GM18517 (cell line): ENCODE data around the gene RNU4-1.
A peak's percentile ranks its signal among the peaks of the same experiment; 100 is the strongest.
"Not testable (repeated sequence)": the region's sequence is repeated elsewhere in the genome, so short reads cannot be mapped to it uniquely, and the experiment has no call there.

Experiments used
- ATAC-seq: cut with Tn5 transposase; IDR thresholded peaks from one replicate; pipeline ENCODE4 v1.9.1; 2021; ENCODE audit warnings: mild to moderate bottlenecking, moderate library complexity; ENCODE audit not compliant: unreplicated experiment

The RNU4-1 gene

DNA sequence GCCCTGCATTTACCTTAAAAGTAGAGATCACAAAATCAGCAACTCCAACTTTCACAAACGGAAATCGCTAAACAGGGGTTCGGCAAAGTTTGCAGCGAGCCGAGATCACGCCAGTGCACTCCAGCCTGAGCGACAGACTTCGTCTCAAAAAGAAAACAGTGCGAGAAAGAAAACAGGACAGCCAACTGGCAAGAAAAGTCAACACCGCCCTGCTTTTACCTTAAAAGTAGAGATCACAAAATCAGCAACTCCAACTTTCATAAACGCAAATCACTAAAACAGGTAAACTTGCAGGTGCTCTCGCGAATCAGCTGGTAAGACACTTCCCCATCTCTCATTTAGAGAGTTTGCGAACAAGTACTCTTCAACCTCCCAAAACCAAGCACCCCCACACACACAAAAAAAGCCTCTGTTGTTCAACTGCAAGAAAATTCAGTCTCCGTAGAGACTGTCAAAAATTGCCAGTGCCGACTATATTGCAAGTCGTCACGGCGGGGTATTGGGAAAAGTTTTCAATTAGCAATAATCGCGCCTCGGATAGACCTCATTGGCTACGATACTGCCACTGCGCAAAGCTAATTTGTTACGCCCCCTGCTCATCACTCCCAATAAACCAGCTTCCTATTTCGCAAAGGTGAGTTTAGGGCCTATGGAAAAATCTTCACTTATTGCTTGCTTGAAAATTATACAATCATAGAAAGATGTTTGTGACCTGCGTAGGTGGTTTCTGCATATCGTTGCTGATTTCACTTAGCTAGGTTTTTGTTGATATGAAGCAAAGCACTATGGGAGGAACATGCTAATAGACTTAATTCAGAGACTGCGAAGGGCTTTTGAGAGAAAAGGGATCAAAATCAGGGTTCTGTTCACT is at the start of gene RNU4-1:
TSS of gene RNU4-1 (minus strand) at position 577 of the 871 bp plus-strand sequence.
- peak; percentile 51 for ATAC-seq

DNA sequence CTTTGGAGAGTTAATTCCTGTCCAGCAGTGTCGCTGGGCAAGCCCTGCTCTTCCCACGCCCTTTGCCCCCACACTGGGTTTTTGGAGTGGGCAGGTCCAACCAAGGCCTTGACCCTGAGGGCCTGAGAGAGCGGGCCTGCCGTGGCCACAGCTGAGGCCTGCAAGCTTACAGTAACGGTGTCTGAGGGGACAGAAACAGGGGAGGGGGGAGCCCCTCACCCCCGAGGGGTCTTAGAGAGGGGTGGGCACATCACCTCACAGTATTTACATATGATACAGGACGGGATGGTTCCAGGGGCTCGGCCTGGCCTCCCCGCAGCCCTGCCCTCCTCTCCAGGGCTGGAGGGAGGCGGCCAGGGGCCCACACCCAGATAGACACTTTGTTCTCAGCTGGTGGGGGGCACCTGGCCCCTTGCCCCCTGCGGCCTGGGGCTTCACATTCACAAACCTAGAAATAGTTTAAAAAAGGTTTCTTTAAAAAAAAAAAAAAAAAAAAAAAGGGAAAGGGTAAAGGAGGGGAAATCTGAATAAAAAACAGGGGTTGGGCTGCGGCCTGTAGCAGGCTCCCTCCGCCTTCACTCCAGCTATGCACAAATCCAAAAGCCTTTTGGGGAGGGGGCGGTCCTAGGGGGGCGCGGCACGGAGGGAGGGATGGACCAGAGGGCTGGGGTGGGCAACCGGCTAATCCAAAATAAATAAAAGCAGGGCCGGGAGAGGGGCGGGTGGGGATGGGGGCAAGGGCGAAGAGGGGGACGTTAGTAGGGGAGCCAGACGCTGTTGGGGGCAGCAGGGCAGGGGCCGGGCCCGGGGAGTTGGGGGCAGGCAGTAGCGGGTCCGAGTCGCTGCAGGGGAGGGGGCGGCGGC is 49.4 kb upstream of the RNU4-1 start:
- no peak for ATAC-seq

DNA sequence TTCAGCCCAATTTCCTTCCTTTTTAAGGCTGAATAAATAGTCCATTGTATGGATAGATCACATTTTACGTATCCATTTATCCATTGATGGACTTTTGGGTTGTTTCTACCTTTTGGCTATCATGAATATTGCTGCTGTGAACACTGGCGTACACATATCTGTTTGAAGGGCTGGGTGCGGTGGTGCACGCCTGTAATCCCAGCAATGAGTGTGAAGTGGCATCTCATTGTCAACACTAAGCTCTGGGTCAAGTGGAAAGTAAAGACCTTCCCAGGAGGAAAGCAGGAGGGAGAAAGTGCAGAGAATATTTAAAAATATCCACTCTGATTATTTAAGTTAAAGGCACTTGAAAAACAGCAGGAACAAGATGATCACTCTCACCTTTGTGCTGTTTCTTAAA is 46.2 kb upstream of the RNU4-1 start:
- no peak for ATAC-seq

DNA sequence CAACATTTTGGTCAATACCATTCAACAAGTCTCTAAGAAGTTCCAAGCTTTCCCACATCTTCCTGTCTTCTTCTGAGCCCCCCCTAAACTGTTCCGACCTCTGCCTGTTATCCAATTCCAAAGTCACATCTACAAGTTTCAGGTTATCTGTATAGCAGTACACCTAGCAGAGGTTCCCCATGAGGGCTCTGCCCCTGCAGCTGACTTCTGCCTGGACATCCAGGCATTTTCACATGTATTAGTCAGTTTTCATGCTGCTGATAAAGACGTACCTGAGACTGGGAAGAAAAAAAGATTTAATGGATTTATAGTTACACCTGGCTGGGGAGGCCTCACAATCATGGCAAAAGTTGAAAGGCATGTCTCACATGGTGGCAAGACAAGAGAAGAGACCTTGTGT is 44.7 kb upstream of the RNU4-1 start:
- no peak for ATAC-seq

DNA sequence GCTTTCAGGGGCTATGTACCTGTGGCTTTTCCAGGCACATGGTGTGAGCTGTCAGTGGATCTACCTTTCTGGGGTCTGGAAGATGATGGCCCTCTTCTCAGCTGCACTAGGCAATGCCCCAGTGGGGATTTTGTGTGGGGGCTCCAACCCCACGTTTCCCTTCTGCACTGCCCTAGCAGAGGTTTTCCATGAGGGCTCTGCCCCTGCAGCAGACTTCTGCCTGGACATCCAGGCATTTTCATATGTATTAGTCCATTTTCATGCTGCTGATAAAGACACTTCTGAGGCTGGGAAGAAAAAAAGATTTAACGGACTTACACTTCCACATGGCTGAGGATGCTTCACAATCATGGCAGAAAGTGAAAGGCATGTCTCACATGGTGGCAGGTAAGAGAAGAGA is 43.4 kb upstream of the RNU4-1 start:
- ATAC-seq, result not testable (repeated sequence)

DNA sequence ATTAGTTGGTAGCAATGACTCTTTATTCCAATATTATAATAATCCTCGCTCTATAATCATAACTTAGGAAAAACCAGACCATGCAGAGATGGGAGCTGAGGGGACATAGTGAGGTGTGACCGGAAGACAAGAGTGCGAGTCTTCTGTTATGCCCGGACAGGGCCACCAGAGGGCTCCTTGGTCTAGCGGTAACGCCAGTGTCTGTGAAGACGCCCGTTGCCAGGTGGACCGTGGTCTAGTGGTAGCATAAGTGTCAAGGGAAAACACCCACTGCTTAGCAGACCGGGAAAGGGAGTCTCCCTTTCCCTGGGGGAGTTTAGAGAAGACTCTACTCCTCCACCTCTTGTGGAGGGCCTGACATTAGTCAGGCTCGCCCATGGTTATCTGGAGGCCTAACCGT is 42.4 kb upstream of the RNU4-1 start:
- ATAC-seq, result not testable (repeated sequence)

DNA sequence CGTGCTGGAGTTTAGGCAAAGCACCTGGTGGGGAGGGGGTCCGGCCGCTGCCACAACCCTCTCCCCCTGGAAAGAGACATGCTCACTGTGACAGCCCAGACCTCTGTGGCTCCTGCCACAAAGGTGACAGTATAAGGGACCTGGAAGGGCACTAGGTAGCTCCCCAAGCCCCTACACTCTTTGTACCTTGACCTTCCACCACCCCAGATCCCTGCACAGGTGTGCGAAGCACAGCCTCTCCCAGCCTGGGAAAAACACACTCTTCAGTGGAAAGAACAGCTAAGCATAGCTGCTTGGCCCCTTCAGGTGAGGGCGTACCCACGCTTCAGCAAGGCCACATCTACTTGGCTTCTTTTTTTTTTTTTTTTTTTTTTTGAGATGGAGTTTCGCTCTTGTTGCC is 39.5 kb upstream of the RNU4-1 start:
- ATAC-seq, result no peak

DNA sequence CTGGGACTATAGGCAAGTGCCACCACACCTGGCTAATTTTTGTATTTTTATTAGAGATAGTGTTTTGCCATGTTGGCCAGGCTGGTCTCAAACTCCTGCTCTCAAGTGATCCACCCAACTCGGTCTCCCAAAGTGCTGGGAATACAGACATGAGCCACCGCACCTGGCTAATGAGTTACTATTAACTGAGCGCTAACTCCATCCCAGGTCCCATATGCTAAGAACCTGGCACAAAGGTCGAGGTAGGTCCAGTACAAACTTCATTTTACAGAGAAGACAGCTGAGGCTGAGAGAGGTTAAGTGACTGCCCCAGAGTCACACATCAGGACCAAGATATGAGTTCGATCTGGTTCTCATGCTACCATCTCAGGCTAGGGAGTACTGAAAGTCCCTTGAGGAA is 39.0 kb upstream of the RNU4-1 start:
- ATAC-seq, result no peak

DNA sequence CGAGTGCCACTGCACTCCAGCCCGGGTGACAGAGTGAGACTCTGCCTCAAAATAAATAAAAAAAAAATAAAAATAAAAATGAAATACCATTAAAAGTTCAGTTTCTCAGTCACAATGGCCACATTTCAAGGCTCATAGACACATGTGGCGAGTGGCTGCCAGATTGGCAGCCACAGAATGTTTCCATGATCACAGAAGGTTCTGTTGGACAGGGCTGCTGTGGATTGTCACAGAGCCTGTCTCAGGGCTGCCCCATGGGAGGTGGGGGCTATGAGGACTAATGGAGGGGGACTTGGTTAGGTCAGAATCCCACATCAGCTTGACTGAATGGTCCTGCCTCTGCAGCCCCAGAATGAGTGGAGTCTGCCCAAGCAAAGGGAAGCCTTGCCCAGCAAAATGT is 38.4 kb upstream of the RNU4-1 start:
- ATAC-seq, result no peak

DNA sequence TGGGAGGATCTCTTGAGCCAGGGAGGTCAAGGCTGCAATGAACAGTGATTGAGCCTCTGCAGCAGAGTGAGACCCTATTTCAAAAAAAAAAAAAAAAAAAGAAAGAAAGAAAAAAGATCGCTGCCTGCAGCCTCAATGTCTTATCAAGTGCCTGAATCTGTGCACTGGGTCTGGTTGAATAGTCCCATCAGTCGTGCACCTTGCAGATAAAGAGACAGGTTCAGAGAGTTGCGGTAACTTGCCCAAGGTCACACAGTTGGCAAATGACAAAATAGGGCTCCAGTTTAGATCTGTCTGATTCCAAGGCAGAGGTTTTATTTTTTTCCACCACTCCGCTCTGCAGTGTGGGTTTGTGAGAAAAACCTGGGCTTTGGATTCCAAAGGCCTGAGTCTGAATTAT is 35.2 kb upstream of the RNU4-1 start:
- no peak for ATAC-seq

DNA sequence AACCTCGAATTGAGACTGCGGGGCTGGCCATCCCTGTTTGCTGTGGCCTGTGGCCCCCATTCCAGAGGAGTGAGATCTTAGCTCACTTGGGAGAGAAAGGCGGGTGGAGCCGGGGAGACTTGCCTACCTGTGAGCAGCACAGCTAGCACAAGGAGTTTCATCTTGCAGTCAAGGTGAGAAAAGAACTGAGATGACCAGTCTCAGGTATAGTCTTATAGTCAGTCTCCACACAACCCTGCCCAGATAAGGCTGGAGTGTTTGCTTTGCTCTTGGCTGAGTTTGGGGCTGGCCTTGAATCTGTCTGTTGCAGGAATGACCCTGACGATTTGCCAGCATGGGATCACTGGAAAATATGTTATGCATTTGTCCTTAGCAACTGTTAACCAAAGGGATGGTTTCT is 34.6 kb upstream of the RNU4-1 start, which contains the start of gene PLA2G1B:
TSS of gene PLA2G1B (minus strand) at position 187 of the 400 bp plus-strand sequence. CDS start at position 161, 26 bp downstream.
- ATAC-seq, result no peak

DNA sequence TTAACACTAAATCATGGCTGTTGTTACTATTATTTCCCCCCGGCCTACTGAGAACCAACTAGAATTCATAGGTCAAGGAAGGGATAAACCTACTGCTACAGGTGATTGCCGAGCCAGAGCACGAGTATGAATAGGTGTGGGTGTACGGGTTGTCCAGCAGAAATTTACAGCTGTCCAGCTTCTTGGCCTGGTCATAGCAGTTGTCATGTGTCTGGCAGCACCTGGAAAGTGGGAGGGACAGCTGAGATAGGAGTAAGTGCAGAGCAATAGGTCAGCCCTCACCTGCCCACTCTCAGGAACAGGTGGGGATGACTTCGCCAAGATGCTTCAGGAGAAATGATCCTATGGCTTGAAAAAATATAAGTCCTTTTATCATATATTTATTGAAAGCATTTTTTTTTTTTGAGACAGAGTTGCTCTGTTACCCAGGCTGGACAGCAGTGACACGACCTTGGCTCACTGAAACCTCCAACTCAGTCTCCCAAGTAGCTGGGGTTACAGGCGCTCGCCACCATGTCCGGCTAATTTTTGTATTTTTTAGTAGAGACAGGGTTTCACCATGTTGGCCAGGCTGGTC is 31.9 kb upstream of the RNU4-1 start:
- ATAC-seq, result no peak

DNA sequence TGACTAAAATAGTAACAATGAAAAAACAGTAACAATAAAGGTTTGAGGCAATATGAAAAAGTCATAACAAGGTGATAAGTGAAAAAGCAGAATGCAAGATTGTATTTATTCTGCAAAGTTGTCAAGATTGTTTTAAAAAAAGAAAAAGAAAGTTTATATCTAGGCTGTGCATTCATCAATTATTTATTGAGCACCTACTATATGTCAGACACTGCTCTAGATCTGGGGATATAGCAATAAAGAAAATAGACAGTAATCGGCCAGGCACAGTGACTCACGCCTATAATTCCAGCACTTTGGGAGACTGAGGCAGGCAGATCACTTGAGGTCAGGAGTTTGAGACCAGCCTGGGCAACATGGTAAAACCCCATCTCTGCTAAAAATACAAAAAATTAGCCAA is 30.7 kb upstream of the RNU4-1 start:
- no peak for ATAC-seq

DNA sequence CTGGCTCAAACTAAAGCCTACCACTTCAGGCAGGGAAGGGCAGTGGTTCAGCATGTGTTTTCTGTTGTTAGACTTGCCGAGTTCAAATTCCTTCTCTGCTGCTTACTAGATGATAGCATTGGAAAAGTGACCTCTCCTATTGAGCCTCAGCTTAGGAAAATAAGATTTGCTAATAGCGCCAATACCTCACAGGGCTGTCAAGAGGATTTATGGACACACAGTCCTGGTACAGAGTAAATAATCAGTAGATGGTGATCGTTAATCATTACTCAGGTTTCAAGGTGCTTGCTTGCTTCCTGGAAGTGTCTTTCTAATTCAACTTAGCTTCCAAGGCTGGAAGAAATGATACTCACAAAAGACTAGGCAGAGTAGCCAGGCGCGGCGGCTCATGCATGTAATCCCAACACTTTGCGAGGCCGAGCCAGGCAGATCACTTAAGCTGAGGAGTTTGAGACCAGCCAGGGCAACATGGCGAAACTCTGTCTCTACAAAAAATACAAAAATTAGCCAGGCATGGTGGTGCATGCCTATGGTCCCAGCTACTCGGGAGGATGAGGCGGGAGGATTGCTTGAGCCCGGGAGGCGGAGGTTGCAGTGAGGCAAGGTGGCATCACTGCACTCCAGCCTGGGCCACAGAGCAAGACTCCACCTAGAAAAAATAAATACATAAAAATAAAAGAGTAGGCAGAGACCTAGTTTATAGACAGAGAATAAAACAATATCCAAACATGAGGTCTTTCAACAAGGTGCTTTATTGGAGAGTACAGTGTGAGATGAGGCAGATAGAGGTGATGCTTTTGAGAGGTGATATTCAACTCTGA is 28.6 kb upstream of the RNU4-1 start:
- no peak for ATAC-seq

DNA sequence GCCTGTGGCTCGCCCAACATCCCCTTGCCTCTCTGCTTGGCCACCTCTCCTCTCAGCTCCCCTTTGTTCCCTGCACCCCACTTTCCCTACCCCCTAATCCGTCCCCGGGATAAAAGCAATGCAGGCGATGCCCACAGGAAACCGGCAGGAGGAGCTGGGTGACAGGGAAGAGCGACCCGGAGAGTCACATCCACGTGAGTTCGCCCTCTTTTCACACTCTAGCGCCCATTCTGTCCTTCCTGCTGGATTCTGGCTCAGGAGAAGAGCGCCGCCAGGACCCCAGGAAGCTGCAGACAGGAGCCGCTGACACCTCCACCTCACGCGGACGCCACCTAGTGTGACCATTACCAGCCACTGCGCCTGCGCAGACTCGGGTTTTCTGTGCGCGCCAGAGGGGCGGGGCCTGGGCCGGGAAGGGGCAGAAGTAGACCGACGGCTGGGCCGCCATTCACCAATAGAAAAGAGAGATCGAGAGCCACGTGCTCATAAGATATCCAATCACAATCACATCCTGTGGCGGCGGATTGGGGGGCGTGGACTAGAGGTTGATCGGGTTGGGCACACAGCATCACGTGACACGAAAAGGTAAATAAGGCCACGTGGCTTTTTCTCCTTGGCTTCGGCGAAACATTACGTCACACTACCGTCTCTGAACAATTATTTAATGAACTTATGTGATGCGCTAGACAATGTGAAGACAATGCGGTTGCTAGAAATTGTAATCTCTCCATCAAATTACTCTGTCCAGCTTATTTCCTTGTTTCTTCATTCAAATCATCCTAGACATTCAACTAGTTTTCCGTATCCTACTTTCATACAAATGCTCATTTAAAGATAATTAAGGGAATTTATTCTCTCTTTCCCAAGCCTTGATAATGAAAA is 24.4 kb upstream of the RNU4-1 start:
- peak; percentile 98 for ATAC-seq

DNA sequence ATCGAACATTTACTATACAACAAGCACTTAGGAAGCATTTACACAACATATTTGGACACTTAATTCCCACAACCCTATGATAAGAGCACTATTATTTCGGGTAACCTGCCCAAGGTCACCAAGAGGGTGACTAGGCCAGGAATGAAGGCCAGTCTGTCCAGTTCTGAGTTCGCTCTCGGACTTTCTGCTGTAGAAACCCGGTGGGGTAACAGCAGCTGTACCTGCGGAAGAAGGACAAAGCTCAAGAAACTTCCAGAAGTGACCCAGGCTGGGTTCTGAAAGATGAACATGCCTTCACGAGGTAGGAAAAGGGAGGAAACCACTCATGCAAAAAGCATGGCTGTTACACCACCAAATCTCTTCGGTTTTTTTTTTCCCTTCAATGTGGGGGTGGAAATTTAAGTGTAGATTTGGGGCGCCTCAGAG is 23.8 kb upstream of the RNU4-1 start:
- ATAC-seq, result no peak

DNA sequence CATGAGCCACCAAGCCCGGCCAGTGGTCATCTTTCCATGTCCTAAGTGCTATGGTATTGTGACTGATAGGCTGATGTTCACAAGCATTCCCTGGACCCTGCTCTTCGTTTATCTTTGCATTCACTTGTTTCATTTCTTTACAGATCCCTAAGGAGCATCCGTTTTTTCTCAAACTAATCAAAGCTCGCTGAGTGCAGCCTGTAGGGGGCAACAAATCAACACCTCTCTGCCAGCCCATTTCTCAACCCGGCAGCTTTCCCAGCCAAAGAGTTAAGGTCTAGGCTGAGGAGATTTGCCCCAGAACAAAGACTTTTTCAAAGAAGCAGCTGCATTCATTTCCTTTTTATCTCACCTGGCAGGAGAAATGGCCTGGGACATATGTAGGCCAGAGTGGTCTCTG is 21.2 kb upstream of the RNU4-1 start:
- ATAC-seq, result no peak

DNA sequence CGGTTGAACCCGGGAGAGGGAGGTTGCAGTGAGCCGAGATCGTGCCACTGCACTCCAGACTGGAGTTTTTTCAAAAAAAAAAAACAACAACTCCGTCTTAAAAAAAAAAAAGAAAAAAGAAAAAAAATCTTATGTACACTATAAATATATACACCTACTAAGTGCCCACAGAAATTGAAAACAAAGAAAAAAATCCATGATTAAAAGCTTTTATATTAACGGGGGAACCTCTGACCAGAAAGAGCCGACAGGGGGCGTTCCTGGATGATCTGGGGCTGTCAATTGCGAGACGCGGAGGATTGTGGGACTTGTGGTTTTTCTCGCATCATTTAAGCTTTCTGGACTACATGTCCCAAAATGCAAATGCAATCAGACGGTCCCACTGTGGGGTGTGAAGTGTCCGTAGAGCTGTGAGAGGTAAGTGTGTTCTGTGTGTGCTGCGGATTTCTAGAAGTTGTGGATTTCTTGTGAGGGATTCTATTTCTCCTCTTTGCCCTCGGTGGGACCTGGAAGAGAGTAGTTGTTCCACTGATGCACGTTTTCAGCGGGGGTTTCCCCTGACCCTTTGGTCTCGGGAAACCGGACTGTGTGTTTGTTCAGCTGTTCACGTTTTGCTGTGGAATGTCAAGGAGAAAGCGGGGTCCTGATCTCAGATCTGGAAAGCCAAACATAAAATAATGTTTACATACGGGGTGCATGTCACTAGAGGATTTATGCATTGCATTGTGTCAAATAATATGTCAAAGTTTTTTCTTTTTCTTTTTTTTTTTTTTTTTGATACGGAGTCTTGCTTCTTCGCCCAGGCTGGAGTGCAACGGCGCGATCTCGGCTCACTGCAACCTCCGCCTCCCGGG is 9.2 kb upstream of the RNU4-1 start, which contains the start of gene SIRT4:
TSS of gene SIRT4 (plus strand) at position 360 of the 854 bp plus-strand sequence. CDS start 1,241 bp downstream, outside the sequence.
- peak; percentile 95 for ATAC-seq

DNA sequence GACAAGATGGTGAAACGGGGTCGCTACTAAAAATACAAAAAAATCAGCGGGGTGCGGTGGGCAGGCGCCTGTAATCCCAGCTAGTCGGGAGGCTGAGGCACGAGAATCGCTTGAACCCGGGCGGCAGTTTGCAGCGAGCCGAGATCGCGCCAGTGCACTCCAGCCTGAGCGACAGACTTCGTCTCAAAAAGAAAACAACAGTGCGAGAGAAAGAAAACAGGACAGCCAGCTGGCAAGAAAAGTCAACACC is 701 bp downstream of the RNU4-1 start:
- peak; percentile 1 for ATAC-seq
